GM12878 (cell line): ENCODE data around the gene CTXN1. TPM values are rescaled to one million over a fixed set of nuclear protein-coding genes. Genes with fewer than 3 reads are reported as not detected.

Experiments
- BACH1 ChIP-seq: fragments of 450-650 bp; IDR thresholded peaks from 2 replicates; pipeline ENCODE4 v1.6.1; 2017; ENCODE audit warnings: mild to moderate bottlenecking, borderline replicate concordance
- BCL11A ChIP-seq: IDR thresholded peaks from 2 replicates; pipeline ENCODE4 v1.6.1; 2011; ENCODE audit warnings: low read depth, low read length
- CBFB ChIP-seq: IDR thresholded peaks from 2 replicates; pipeline ENCODE4 v1.6.1; 2016; ENCODE audit warnings: antibody characterized with exemption, low read depth
- CBX5 ChIP-seq: sonication (generic); IDR thresholded peaks from 2 replicates; pipeline ENCODE4 v1.6.1; 2016; ENCODE audit warnings: low read depth, moderate library complexity, mild to moderate bottlenecking, inconsistent platforms
- CEBPB ChIP-seq, 2 experiments: fragments of 150-350 bp in 1 of 2; IDR thresholded peaks; 2 replicates each; pipeline ENCODE4 v1.6.1; 2012 to 2014; ENCODE audit warnings: low read depth in 2 of 2, low read length in 2 of 2, borderline replicate concordance in 1 of 2, inconsistent platforms in 1 of 2
- DPF2 ChIP-seq: fragments of 450-650 bp; IDR thresholded peaks from 2 replicates; pipeline ENCODE4 v1.6.1; 2017; ENCODE audit warnings: mild to moderate bottlenecking
- E2F8 ChIP-seq: fragments of 450-650 bp; IDR thresholded peaks from 2 replicates; pipeline ENCODE4 v1.6.1; 2018; ENCODE audit warnings: mild to moderate bottlenecking, low read depth, moderate library complexity; ENCODE audit not compliant: partially characterized antibody
- IKZF1 ChIP-seq: fragments of 450-650 bp; conservative IDR thresholded peaks from 2 replicates; pipeline ENCODE4 v1.6.1; 2017; ENCODE audit warnings: antibody characterized with exemption, mild to moderate bottlenecking
- MAX ChIP-seq: IDR thresholded peaks from 2 replicates; pipeline ENCODE4 v1.6.1; 2012; ENCODE audit warnings: low read depth, low read length, improper control_type of control experiment
- MTA3 ChIP-seq: IDR thresholded peaks from 2 replicates; pipeline ENCODE4 v1.6.1; 2012; ENCODE audit warnings: low read length, inconsistent platforms, borderline replicate concordance
- MXI1 ChIP-seq: fragments of 150-350 bp; IDR thresholded peaks from 2 replicates; pipeline ENCODE4 v1.6.1; 2011; ENCODE audit warnings: low read depth, mild to moderate bottlenecking, inconsistent platforms, low read length, improper control_type of control experiment
- NFYB ChIP-seq: IDR thresholded peaks from 2 replicates; pipeline ENCODE4 v1.6.1; 2011; ENCODE audit warnings: low read depth, mild to moderate bottlenecking, low read length, improper control_type of control experiment, moderate library complexity; ENCODE audit not compliant: insufficient read depth
- NR2C1 ChIP-seq: fragments of 450-650 bp; IDR thresholded peaks from 2 replicates; pipeline ENCODE4 v1.6.1; 2017; ENCODE audit warnings: antibody characterized with exemption, mild to moderate bottlenecking, moderate library complexity
- NR2C2 ChIP-seq: IDR thresholded peaks from 2 replicates; pipeline ENCODE4 v1.6.1; 2011; ENCODE audit warnings: borderline replicate concordance, low read depth; ENCODE audit not compliant: control insufficient read depth, insufficient read length
- NR2F1 ChIP-seq: fragments of 450-650 bp; conservative IDR thresholded peaks from 2 replicates; pipeline ENCODE4 v1.6.1; 2017; ENCODE audit warnings: mild to moderate bottlenecking
- RCOR1 ChIP-seq: conservative IDR thresholded peaks from 2 replicates; pipeline ENCODE4 v1.6.1; 2012; ENCODE audit warnings: low read depth, low read length, improper control_type of control experiment
- RUNX3 ChIP-seq: IDR thresholded peaks from 2 replicates; pipeline ENCODE4 v1.6.1; 2012; ENCODE audit warnings: low read length, inconsistent platforms
- STAT3 ChIP-seq: IDR thresholded peaks from 2 replicates; pipeline ENCODE4 v1.6.1; 2011; ENCODE audit warnings: low read depth, low read length, improper control_type of control experiment
- TBL1XR1 ChIP-seq: IDR thresholded peaks from 2 replicates; pipeline ENCODE4 v1.6.1; 2012; ENCODE audit warnings: low read depth, low read length, improper control_type of control experiment
- USF1 ChIP-seq: IDR thresholded peaks from 2 replicates; pipeline ENCODE4 v1.6.1; 2011; ENCODE audit warnings: borderline replicate concordance, low read depth, mild to moderate bottlenecking, moderate library complexity, mixed read lengths, low read length; ENCODE audit not compliant: insufficient read depth; ENCODE audit errors: extremely low read length
- YY1 ChIP-seq: IDR thresholded peaks from 2 replicates; pipeline ENCODE4 v1.6.1; 2011; ENCODE audit warnings: low read depth, mild to moderate bottlenecking, low read length
- ZNF274 ChIP-seq: IDR thresholded peaks from one replicate; pipeline ENCODE4 v1.8.0; 2011; ENCODE audit not compliant: insufficient read length, insufficient read depth
- polyA plus RNA-seq, 11 experiments: library from polyadenylated mRNA; depleted of rRNA in 4 of 11; unstranded in 6 of 11; stranded (reverse) in 5 of 11; fragments of >200 nt; fragmentation: Nextera tagmentation in 4 of 11; fragmentation: Illumina TruSeq in 1 of 11; extraction: Ambion mirVana in 4 of 11; extraction: Trizol in 1 of 11; gene quantifications; 1 replicate in 1 of 11; 2 replicates in 10 of 11; pipeline versions ENCODE4 v1.2.1 to v1.2.3, GENCODE V29; 2011 to 2016; ENCODE audit warnings: inconsistent platforms in 2 of 11, missing spikeins in 2 of 11, low read depth in 1 of 11
- total RNA-seq, 4 experiments: library from RNA; depleted of rRNA in 3 of 4; stranded (reverse); fragments of >200 nt in 3 of 4; fragmentation: Illumina TruSeq in 1 of 4; extraction: Trizol in 1 of 4; gene quantifications; 2 replicates each; pipeline versions ENCODE4 v1.2.1 to v1.2.3, GENCODE V29; 2013 to 2021
- TF ChIP-seq, protein P1 (sequence below): fragments of 450-650 bp; IDR thresholded peaks from 2 replicates; pipeline ENCODE4 v1.6.1; 2016; ENCODE audit warnings: mild to moderate bottlenecking, moderate library complexity, borderline replicate concordance

The CTXN1 gene
- total and polyA plus RNA-seq, 10 of the 15 experiments (the other 5 are each of a cell fraction or from before 2014, with no cell fraction given), result 0.04 to 1.0 (median 0.38) TPM; not detected in 4

DNA sequence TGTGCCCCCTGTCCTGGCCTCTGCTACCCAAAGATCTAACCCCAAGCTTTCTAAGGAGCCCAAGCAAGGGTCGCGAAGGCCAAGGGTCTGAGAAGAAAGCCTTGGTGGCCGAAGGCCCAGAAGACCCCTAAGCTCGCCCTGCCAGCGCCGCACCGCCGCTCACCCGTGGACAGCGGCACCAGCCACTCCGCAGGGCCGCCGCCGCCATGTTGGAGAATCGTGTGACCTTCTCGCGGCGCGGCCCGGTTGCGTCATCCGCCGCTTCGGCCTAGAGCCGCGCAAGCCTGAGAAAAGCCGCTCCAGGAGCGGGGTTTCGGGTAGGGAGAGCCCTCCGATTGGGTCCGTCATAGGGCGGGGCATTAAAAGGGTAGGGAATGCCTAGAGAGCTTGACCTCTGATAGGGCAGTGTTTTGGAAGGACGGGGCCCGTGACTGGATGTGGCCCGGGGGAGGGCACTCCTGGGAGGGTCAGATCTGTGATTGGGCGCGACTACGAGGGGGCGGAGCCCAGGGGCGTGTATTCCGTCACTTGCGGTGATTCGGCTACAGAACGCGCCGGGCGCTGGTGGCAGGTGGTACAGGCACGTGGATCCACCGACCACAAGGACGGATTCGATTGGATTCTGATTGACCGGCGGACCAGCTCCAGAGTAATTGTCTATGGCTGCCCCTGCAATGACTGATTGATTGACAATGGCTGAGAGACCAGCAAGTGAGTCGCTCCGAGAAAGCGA, 17.7 kb upstream of the CTXN1 start, which contains the start of gene TIMM44 (continued):
- TF ChIP-seq E2F8, result no peak
- TF ChIP-seq BCL11A, result peak; percentile 25; the same call in 1 of the 2 replicates
- no peak for TF ChIP-seq ZNF274
- no peak for TF ChIP-seq TBL1XR1
- TF ChIP-seq USF1, result peak; percentile 73
- TF ChIP-seq BACH1, result 0 out of 2 replicates have a peak, but pooled peaks have one; percentile 45
- TF ChIP-seq CBX5, result no peak
- TF ChIP-seq MTA3, result no peak; the same call in 1 of the 2 replicates
- no peak for TF ChIP-seq RCOR1
- TF ChIP-seq STAT3, result no peak
- TF ChIP-seq MXI1, result peak; percentile 98
- TF ChIP-seq NR2C2, result no peak
- TF ChIP-seq IKZF1, result peak; percentile 70; the same call in 1 of the 2 replicates
- peak; percentile 48; the same call in 1 of the 2 replicates for TF ChIP-seq CBFB
- TF ChIP-seq CEBPB (IDR thresholded peaks at IDR 0.05; ENCODE audit: borderline replicate concordance in 1 of 2, low read depth in 2 of 2, low read length in 2 of 2), result peak in 1 of 2 experiments; percentile 92; a peak in 2 of 4 replicates
- TF ChIP-seq MAX, result peak; percentile 89
- TF ChIP-seq NR2F1, result peak; percentile 78
- TF ChIP-seq, protein P1, sequence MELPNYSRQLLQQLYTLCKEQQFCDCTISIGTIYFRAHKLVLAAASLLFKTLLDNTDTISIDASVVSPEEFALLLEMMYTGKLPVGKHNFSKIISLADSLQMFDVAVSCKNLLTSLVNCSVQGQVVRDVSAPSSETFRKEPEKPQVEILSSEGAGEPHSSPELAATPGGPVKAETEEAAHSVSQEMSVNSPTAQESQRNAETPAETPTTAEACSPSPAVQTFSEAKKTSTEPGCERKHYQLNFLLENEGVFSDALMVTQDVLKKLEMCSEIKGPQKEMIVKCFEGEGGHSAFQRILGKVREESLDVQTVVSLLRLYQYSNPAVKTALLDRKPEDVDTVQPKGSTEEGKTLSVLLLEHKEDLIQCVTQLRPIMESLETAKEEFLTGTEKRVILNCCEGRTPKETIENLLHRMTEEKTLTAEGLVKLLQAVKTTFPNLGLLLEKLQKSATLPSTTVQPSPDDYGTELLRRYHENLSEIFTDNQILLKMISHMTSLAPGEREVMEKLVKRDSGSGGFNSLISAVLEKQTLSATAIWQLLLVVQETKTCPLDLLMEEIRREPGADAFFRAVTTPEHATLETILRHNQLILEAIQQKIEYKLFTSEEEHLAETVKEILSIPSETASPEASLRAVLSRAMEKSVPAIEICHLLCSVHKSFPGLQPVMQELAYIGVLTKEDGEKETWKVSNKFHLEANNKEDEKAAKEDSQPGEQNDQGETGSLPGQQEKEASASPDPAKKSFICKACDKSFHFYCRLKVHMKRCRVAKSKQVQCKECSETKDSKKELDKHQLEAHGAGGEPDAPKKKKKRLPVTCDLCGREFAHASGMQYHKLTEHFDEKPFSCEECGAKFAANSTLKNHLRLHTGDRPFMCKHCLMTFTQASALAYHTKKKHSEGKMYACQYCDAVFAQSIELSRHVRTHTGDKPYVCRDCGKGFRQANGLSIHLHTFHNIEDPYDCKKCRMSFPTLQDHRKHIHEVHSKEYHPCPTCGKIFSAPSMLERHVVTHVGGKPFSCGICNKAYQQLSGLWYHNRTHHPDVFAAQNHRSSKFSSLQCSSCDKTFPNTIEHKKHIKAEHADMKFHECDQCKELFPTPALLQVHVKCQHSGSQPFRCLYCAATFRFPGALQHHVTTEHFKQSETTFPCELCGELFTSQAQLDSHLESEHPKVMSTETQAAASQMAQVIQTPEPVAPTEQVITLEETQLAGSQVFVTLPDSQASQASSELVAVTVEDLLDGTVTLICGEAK, result no peak
- peak; percentile 69 for TF ChIP-seq NR2C1
- TF ChIP-seq YY1, result peak; percentile 98
- peak; percentile 75 for TF ChIP-seq RUNX3
- TF ChIP-seq NFYB, result peak; percentile 82
- TF ChIP-seq DPF2, result peak; percentile 21; the same call in 1 of the 2 replicates
